Caco-2 (cell line): ENCODE measurements around the gene VAPB. TPM values are rescaled to one million over a fixed set of nuclear protein-coding genes. Genes with fewer than 3 reads are reported as not detected.

Experiments used
- BruUV-seq: library from RNA; stranded (reverse); fragments of 400-500 nt; replicated peaks from 2 replicates; lab custom pipeline; 2021; lab: Mats Ljungman, UMichigan
- CTCF ChIA-PET: fragments of 300-600 bp; sonication (Branson Sonifier 250); formaldehyde crosslinking; loops from one replicate; lab custom pipeline; 2022; ENCODE audit warnings: antibody characterized with exemption; lab: Charles Lee
- POLR2A ChIA-PET: fragments of 300-600 bp; sonication (Branson Sonifier 250); formaldehyde crosslinking; loops from one replicate; lab custom pipeline; 2022; ENCODE audit warnings: antibody characterized with exemption; lab: Charles Lee
- DNase-seq, 2 experiments: peaks; one replicate each; pipeline versions ENCODE4 v3.0.0 to v3.0.0-alpha.2; 2020 to 2022
- H3K27me3 ChIP-seq: replicated peaks from 2 replicates; pipeline ENCODE4 v1.6.0; 2011; ENCODE audit warnings: low read length; ENCODE audit not compliant: control insufficient read depth, insufficient read depth
- H3K36me3 ChIP-seq: 2 replicates; pipeline ENCODE4 v1.5.1; 2011; ENCODE audit warnings: low read length; ENCODE audit not compliant: control insufficient read depth, insufficient read depth
- H3K4me1 ChIP-seq: fragments of 250-450 bp; sonication (Bioruptor Pico); 2 replicates; pipeline ENCODE4 v1.5.1; 2020; ENCODE audit warnings: mild to moderate bottlenecking
- H3K4me3 ChIP-seq: 2 replicates; pipeline ENCODE4 v1.5.1; 2011; ENCODE audit warnings: low read depth, mild to moderate bottlenecking, control low read depth, low read length
- H3K9me3 ChIP-seq: fragments of 250-450 bp; sonication (Bioruptor Pico); 2 replicates; pipeline ENCODE4 v1.5.1; 2020; ENCODE audit warnings: mild to moderate bottlenecking, moderate library complexity
- H3K27ac Mint-ChIP-seq: one replicate; pipeline ENCODE4 v1.8.0; 2022; ENCODE audit warnings: mixed read lengths; ENCODE audit not compliant: unreplicated experiment
- H3K27me3 Mint-ChIP-seq: one replicate; pipeline ENCODE4 v1.8.0; 2022; ENCODE audit warnings: mixed read lengths; ENCODE audit not compliant: insufficient read depth, unreplicated experiment
- H3K36me3 Mint-ChIP-seq: one replicate; pipeline ENCODE4 v1.8.0; 2022; ENCODE audit warnings: mild to moderate bottlenecking, mixed read lengths; ENCODE audit not compliant: insufficient read depth, unreplicated experiment
- H3K4me1 Mint-ChIP-seq: one replicate; pipeline ENCODE4 v1.8.0; 2022; ENCODE audit warnings: low read depth, mixed read lengths; ENCODE audit not compliant: unreplicated experiment
- H3K4me3 Mint-ChIP-seq: one replicate; pipeline ENCODE4 v1.8.0; 2022; ENCODE audit warnings: mild to moderate bottlenecking, moderate library complexity, mixed read lengths; ENCODE audit not compliant: unreplicated experiment
- H3K9me3 Mint-ChIP-seq: one replicate; pipeline ENCODE4 v1.8.0; 2022; ENCODE audit warnings: mixed read lengths; ENCODE audit not compliant: unreplicated experiment
- intact Hi-C: fragments of 100-400 bp; cut with micrococcal nuclease; formaldehyde crosslinking; loops from one replicate; pipeline ENCODE4 v1.10.0; 2022; ENCODE audit not compliant: unreplicated experiment
- total RNA-seq: library from RNA; stranded (reverse); gene quantifications from 2 replicates; pipeline ENCODE4 v1.2.3, GENCODE V29; 2022
- TF ChIP-seq, protein P1 (sequence below), 2 experiments: fragments of 200-600 bp in 1 of 2; IDR thresholded peaks; 1 replicate in 1 of 2; 2 replicates in 1 of 2; pipeline versions ENCODE4 v1.5.1 to v1.8.0; 2011 to 2022; ENCODE audit warnings: antibody characterized with exemption in 1 of 2, control low read depth in 1 of 2, inconsistent platforms in 1 of 2, low read depth in 1 of 2, low read length in 1 of 2, mild to moderate bottlenecking in 1 of 2, moderate library complexity in 1 of 2; ENCODE audit not compliant: insufficient read depth in 1 of 2, severe bottlenecking in 1 of 2, unreplicated experiment in 1 of 2

VAPB gene
- total RNA-seq, 1 experiment from 2014 or later: 186 TPM

DNA sequence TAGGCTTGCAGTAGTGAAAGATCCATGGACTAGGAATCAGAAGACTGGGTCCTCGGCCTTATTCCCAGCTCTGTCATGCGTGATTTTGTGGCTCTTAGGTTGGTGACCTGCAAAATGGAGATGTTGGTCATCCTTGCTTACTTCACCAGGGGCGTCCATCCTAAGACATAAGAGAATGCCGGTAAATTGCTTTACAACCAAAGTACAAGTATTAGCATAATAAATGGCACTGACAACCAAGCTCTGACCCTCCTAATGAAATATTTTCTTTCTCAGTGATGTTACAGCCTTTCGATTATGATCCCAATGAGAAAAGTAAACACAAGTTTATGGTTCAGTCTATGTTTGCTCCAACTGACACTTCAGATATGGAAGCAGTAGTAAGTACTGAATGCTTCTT, 45.3 kb downstream of the VAPB start:
- peaks cover 62% of the 10 kb centered on the region for H3K36me3 Mint-ChIP-seq
- Histone ChIP-seq H3K4me1 (peaks cover 44% of the 10 kb centered on the region), H3K9me3 (no peaks in the 10 kb centered on the region), H3K36me3 (peaks cover 7% of the 10 kb centered on the region), H3K27me3 (no peaks in the 10 kb centered on the region), H3K4me3 (no peak overlapping the region)
- H3K4me1 Mint-ChIP-seq: peaks cover 43% of the 10 kb centered on the region
- no peak overlapping the region for H3K4me3 Mint-ChIP-seq
- ChIA-PET POLR2A (interaction anchor here (0.7 to 1.1 kb wide), 2 partner anchors 10 to 45 kb away, joined by 3 to 4 read pairs; partner anchors contain the start of gene VAPB), CTCF (interaction anchor here (0.5 to 1.2 kb wide), 3 partner anchors 10 to 195 kb away, joined by 3 to 5 read pairs (median 3); no protein-coding TSS in a partner anchor)
- H3K27ac Mint-ChIP-seq: no peak overlapping the region
- DNase-seq: no peak
- TF ChIP-seq, protein P1, sequence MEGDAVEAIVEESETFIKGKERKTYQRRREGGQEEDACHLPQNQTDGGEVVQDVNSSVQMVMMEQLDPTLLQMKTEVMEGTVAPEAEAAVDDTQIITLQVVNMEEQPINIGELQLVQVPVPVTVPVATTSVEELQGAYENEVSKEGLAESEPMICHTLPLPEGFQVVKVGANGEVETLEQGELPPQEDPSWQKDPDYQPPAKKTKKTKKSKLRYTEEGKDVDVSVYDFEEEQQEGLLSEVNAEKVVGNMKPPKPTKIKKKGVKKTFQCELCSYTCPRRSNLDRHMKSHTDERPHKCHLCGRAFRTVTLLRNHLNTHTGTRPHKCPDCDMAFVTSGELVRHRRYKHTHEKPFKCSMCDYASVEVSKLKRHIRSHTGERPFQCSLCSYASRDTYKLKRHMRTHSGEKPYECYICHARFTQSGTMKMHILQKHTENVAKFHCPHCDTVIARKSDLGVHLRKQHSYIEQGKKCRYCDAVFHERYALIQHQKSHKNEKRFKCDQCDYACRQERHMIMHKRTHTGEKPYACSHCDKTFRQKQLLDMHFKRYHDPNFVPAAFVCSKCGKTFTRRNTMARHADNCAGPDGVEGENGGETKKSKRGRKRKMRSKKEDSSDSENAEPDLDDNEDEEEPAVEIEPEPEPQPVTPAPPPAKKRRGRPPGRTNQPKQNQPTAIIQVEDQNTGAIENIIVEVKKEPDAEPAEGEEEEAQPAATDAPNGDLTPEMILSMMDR (IDR thresholded peaks at IDR 0.05; ENCODE audit: insufficient read depth in 1 of 2, low read depth in 1 of 2, low read length in 1 of 2, severe bottlenecking in 1 of 2, unreplicated experiment in 1 of 2): no peak
- intact Hi-C loops: loop anchor here (1.0 kb wide), 1 partner anchor 9 kb away; no protein-coding TSS in a partner anchor
- no TSS peak for BruUV-seq
- H3K27me3 Mint-ChIP-seq: no peaks in the 10 kb centered on the region
- no peaks in the 10 kb centered on the region for H3K9me3 Mint-ChIP-seq

DNA sequence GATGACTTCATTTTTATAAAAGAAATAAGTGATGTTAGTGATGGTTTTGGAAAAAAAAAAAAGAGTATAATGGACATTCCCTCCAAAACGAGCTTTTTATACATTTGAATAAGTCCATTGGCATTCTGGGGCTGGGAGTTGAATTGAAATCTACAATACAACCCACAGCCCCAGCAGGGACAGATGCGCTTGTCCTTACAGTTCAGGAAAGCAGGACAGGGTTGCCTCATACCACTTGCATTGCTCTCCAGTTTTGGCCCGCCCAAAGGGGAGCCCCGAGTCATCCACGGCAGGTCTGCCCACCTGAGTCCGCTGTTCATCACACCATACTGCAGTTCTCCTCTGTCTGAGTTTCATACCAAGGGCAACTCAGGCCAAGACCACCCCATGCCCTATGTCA, 46.2 kb downstream of the VAPB start:
- Mint-ChIP-seq H3K27me3 (no peaks in the 10 kb centered on the region), H3K4me3 (no peak overlapping the region), H3K36me3 (peaks cover 66% of the 10 kb centered on the region), H3K4me1 (peaks cover 43% of the 10 kb centered on the region), H3K27ac (peak overlapping the region; percentile 16), H3K9me3 (no peaks in the 10 kb centered on the region)
- Histone ChIP-seq H3K4me3 (no peak overlapping the region), H3K9me3 (no peaks in the 10 kb centered on the region), H3K27me3 (no peaks in the 10 kb centered on the region), H3K4me1 (peaks cover 44% of the 10 kb centered on the region), H3K36me3 (peaks cover 9% of the 10 kb centered on the region)
- TF ChIP-seq, protein P1 (IDR thresholded peaks at IDR 0.05; ENCODE audit: insufficient read depth in 1 of 2, low read depth in 1 of 2, low read length in 1 of 2, severe bottlenecking in 1 of 2, unreplicated experiment in 1 of 2): no peak
- ChIA-PET CTCF (interaction anchor here (0.7 to 1.2 kb wide), 2 partner anchors 196 to 1026 kb away, joined by 3 read pairs; no protein-coding TSS in a partner anchor), POLR2A (no interaction called here)
- TSS peak; percentile 4 for BruUV-seq
- intact Hi-C loops: no loop called here
- no peak for DNase-seq

DNA sequence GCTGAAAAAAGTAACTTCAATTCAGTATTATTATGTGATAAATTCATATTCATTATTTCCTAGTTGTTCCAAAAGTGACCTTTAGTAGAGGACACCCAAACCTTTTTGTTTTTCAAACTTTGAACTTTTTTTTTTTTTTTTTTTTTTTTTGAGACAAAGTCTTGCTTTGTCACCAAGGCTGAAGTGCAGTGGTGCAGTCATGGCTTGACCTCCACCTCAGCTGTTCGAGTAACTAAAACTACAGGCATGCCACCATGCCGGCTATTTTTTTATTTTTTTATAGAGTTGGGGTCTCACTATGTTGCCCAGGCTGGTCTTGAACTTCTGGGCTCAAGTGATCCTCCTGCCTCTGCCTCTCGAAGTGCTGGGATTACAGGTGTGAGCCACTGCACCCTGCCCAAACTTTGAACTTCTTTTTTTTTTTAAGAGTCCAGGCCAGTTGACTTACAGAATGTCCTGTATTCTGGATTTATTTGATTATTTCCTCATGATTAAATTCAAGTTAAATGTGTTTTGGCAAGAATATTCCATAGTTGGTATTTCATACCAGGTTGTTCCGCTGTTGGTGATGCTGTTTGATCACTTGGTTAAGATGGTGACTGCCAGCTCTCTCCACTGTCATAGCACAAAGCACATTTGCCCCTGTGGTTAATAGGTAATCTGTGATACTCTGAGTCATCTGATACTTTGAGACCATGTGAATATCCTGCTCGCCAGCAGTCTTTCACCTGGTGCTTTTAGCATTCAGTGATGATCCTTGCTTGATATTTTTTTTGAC, 48.0 kb downstream of the VAPB start:
- no peak overlapping the region for H3K4me3 Mint-ChIP-seq
- intact Hi-C loops: no loop called here
- ChIA-PET POLR2A (interaction anchor here (0.5 kb wide), 1 partner anchor 16 kb away, joined by 9 read pairs; no protein-coding TSS in a partner anchor), CTCF (no interaction called here)
- H3K4me1 Mint-ChIP-seq: peaks cover 36% of the 10 kb centered on the region
- Histone ChIP-seq H3K4me3 (no peak overlapping the region), H3K27me3 (no peaks in the 10 kb centered on the region), H3K36me3 (peaks cover 11% of the 10 kb centered on the region), H3K4me1 (peaks cover 33% of the 10 kb centered on the region), H3K9me3 (no peaks in the 10 kb centered on the region)
- peaks cover 66% of the 10 kb centered on the region for H3K36me3 Mint-ChIP-seq
- no peaks in the 10 kb centered on the region for H3K9me3 Mint-ChIP-seq
- H3K27ac Mint-ChIP-seq: peak overlapping the region; percentile 49
- DNase-seq: no peak
- no peaks in the 10 kb centered on the region for H3K27me3 Mint-ChIP-seq
- TF ChIP-seq, protein P1 (IDR thresholded peaks at IDR 0.05; ENCODE audit: insufficient read depth in 1 of 2, low read depth in 1 of 2, low read length in 1 of 2, severe bottlenecking in 1 of 2, unreplicated experiment in 1 of 2): no peak
- no TSS peak for BruUV-seq
